Esophagus squamous epithelium (tissue), 4 donors: ENCODE data around the gene PABPN1.

Source experiments
- POLR2A ChIP-seq, 4 donors: fragments of 450-650 bp; IDR thresholded peaks; one replicate each; pipeline ENCODE4 v1.6.1; 2017; ENCODE audit warnings: antibody characterized with exemption in 4 of 4, mild to moderate bottlenecking in 4 of 4, moderate library complexity in 3 of 4
- TF ChIP-seq, protein P1 (sequence below), 6 experiments: fragments of 450-650 bp in 4 of 6; fragments of 200-600 bp in 2 of 6; sonication (generic) in 2 of 6; IDR thresholded peaks; one replicate each; pipeline ENCODE4 v1.5.1; 2016 to 2019; ENCODE audit warnings: antibody characterized with exemption in 6 of 6, mild to moderate bottlenecking in 4 of 6, moderate library complexity in 4 of 6

- TF ChIP-seq, protein P1, sequence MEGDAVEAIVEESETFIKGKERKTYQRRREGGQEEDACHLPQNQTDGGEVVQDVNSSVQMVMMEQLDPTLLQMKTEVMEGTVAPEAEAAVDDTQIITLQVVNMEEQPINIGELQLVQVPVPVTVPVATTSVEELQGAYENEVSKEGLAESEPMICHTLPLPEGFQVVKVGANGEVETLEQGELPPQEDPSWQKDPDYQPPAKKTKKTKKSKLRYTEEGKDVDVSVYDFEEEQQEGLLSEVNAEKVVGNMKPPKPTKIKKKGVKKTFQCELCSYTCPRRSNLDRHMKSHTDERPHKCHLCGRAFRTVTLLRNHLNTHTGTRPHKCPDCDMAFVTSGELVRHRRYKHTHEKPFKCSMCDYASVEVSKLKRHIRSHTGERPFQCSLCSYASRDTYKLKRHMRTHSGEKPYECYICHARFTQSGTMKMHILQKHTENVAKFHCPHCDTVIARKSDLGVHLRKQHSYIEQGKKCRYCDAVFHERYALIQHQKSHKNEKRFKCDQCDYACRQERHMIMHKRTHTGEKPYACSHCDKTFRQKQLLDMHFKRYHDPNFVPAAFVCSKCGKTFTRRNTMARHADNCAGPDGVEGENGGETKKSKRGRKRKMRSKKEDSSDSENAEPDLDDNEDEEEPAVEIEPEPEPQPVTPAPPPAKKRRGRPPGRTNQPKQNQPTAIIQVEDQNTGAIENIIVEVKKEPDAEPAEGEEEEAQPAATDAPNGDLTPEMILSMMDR (IDR thresholded peaks at IDR 0.05): peak; percentile 70 to 92 (median 88)
- TF ChIP-seq POLR2A (IDR thresholded peaks at IDR 0.05): no peak
These were observed 6.9 kb downstream of the PABPN1 start for GRCh38 chr14:23327947-23328744.
